Suprapubic skin (tissue), 4 donors: ENCODE measurements around the gene TMA7B.

Source experiments
- EP300 ChIP-seq: sonication (generic); formaldehyde crosslinking; IDR thresholded peaks from one replicate; pipeline ENCODE4 v1.6.1; 2017; ENCODE audit warnings: antibody characterized with exemption
- POLR2A ChIP-seq, 2 donors: fragments of 450-650 bp; IDR thresholded peaks; one replicate each; pipeline ENCODE4 v1.6.1; 2017; ENCODE audit warnings: antibody characterized with exemption in 2 of 2, mild to moderate bottlenecking in 2 of 2, moderate library complexity in 2 of 2
- POLR2AphosphoS5 ChIP-seq, 3 donors: sonication (generic); formaldehyde crosslinking; IDR thresholded peaks; one replicate each; pipeline ENCODE4 v1.6.1; 2017; ENCODE audit warnings: antibody characterized with exemption in 3 of 3
- TF ChIP-seq, protein P1 (sequence below), 2 donors: fragments of 200-600 bp in 1 of 2; fragments of 450-650 bp in 1 of 2; sonication (generic) in 1 of 2; IDR thresholded peaks; one replicate each; pipeline ENCODE4 v1.5.1; 2016 to 2019; ENCODE audit warnings: antibody characterized with exemption in 2 of 2, mild to moderate bottlenecking in 1 of 2, moderate library complexity in 1 of 2

DNA sequence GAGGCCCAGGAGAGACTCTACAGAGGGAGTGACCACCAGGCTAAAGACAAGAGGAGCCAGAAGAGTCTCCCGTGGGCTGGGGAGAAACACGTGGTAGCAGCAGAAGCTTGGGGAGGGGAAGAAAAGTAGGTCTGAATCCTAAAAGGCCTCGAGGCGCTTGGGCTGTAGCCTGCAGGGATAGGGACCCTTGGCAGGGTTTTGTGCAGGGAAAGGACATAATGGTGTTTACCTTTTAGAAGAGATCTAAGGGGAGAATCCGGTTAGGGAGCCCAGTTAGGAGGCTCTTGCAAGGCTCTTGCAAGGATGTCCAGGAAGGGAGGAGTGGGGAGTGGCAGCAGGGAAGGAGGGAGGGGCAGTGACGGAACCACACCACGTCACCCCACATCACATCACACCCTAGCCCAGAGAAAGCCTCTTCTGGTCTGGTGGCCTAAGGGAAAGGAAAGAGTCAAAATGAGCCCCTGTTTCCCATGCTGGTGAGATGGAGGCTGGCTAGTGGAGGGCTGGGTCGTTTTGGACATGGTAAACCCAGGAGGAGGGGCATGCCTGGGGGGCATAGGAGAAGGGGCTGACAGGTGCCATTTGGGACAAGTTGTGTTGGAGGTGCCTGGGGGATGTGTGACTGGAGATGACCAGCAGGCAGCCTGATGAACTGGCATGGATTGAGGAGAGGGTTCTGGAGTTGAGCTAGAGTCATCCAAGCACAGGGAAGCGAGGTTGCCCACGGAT lies 28.4 kb downstream of the TMA7B start:
- TF ChIP-seq, protein P1, sequence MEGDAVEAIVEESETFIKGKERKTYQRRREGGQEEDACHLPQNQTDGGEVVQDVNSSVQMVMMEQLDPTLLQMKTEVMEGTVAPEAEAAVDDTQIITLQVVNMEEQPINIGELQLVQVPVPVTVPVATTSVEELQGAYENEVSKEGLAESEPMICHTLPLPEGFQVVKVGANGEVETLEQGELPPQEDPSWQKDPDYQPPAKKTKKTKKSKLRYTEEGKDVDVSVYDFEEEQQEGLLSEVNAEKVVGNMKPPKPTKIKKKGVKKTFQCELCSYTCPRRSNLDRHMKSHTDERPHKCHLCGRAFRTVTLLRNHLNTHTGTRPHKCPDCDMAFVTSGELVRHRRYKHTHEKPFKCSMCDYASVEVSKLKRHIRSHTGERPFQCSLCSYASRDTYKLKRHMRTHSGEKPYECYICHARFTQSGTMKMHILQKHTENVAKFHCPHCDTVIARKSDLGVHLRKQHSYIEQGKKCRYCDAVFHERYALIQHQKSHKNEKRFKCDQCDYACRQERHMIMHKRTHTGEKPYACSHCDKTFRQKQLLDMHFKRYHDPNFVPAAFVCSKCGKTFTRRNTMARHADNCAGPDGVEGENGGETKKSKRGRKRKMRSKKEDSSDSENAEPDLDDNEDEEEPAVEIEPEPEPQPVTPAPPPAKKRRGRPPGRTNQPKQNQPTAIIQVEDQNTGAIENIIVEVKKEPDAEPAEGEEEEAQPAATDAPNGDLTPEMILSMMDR (IDR thresholded peaks at IDR 0.05): no peak
- TF ChIP-seq POLR2A (IDR thresholded peaks at IDR 0.05) (no peak), POLR2AphosphoS5 (IDR thresholded peaks at IDR 0.05) (no peak), EP300 (no peak)
